SJSA1 (cell line): ENCODE data around the gene LLGL1. TPM values are rescaled to one million over a fixed set of nuclear protein-coding genes. Genes with fewer than 3 reads are reported as not detected.

Source experiments
- total RNA-seq: library from RNA; depleted of rRNA; stranded (reverse); fragments of >200 nt; shearing (Covaris generic); gene quantifications from 2 replicates; pipeline ENCODE4 v1.2.3, GENCODE V29; 2014; rRNA removed

LLGL1 gene
- total RNA-seq, 1 experiment from 2014 or later: 19.3 TPM

Other genes with a start within 250 kb of the LLGL1 start
- 17.8 and 44.4 TPM in 2 replicates for gene ATPAF2, start 186.5 kb upstream of the LLGL1 start, total RNA-seq
- 2.0 and 4.4 TPM in 2 replicates for gene GID4, start 186.2 kb upstream of the LLGL1 start, total RNA-seq
- 31.2 and 58.1 TPM in 2 replicates for gene DRG2, start 137.7 kb upstream of the LLGL1 start, total RNA-seq
- not detected in 2 replicates for gene MYO15A, start 116.9 kb upstream of the LLGL1 start, total RNA-seq
- gene ALKBH5, start 41.8 kb upstream of the LLGL1 start, total RNA-seq: 52.3 and 61.3 TPM in 2 replicates
- 115 TPM in 2 replicates for gene FLII, start 33.1 kb downstream of the LLGL1 start, total RNA-seq
- gene MIEF2, start 35.0 kb downstream of the LLGL1 start, total RNA-seq: 5.3 and 14.8 TPM in 2 replicates
- 38.4 and 80.2 TPM in 2 replicates for gene TOP3A, start 89.4 kb downstream of the LLGL1 start, total RNA-seq
- 6.0 and 12.1 TPM in 2 replicates for gene SMCR8, start 89.7 kb downstream of the LLGL1 start, total RNA-seq
- gene SHMT1, start 137.9 kb downstream of the LLGL1 start, total RNA-seq: 20.4 and 23.0 TPM in 2 replicates
- not detected in 2 replicates for gene EVPLL, start 152.1 kb downstream of the LLGL1 start, total RNA-seq